ENCODE results near the gene NTRK3.

The NTRK3 gene

DNA sequence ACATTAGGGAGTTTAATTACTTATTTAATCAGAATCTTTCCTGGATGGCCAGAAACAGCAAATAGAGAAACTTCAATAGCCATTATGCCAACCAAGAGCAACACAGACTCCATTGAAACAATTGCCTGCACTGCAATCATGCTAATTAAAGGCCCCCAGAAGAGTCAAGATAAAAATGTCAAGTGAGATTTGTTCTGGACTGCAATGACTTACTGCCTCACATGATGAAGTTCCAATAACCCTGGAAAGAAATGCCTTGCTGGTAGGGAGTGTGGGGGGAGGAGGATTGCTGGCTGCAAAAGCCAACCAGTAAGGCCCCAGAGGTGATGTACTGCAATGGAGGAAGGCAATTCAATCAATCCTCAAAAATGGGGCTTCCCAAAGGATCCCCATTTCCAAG, 257.9 kb downstream of the NTRK3 start:
- H3K9ac ChIP-seq (ENCODE audit: insufficient read length) = no peak overlapping the region
- TF ChIP-seq FOXP2 (optimal IDR thresholded peaks at IDR 0.05; ENCODE audit: control extremely low read depth, extremely low read length, insufficient read depth) (no peak), POLR2AphosphoS5 (IDR thresholded peaks at IDR 0.05; ENCODE audit: borderline replicate concordance, low read depth, low read length) (no peak), EZH2 (IDR thresholded peaks at IDR 0.05) (no peak)
- no peak overlapping the region for H3K27ac ChIP-seq
- H3K36me3 ChIP-seq (ENCODE audit: insufficient read depth, low read length) = no peaks in the 10 kb centered on the region
- DNase-seq (ENCODE audit: low read depth, low spot score) = no peak
- H3K9me3 ChIP-seq (ENCODE audit: low read depth, low read length) = no peaks in the 10 kb centered on the region
- H3K4me3 ChIP-seq = no peak overlapping the region

DNA sequence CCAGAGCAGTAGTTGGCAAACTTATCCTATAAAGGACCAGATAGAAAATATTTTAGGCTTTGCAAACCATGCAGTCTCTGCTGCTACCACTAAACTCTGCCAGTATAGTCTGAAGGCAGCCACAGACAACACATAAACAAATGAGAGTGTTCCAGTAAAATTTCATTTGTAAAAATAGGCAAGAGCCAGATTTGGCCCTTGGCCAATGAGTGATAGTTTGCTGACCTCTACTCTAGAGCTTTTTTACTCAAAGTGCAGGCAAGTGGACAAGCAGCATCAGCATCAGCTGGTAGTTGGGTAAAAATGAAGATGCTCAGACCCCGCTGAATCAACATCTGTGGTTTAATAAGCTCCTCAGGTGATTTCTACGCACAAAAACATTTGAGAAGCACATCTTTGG, 269.8 kb downstream of the NTRK3 start:
- H3K36me3 ChIP-seq (ENCODE audit: insufficient read depth, low read length) = no peaks in the 10 kb centered on the region
- TF ChIP-seq EZH2 (IDR thresholded peaks at IDR 0.05) (no peak), FOXP2 (optimal IDR thresholded peaks at IDR 0.05; ENCODE audit: control extremely low read depth, extremely low read length, insufficient read depth) (no peak), POLR2AphosphoS5 (IDR thresholded peaks at IDR 0.05; ENCODE audit: borderline replicate concordance, low read depth, low read length) (no peak)
- no peak overlapping the region for H3K27ac ChIP-seq
- no peaks in the 10 kb centered on the region for H3K9me3 ChIP-seq (ENCODE audit: low read depth, low read length)
- no peak for DNase-seq (ENCODE audit: low read depth, low spot score)
- no peak overlapping the region for H3K4me3 ChIP-seq
- no peak overlapping the region for H3K9ac ChIP-seq (ENCODE audit: insufficient read length)

DNA sequence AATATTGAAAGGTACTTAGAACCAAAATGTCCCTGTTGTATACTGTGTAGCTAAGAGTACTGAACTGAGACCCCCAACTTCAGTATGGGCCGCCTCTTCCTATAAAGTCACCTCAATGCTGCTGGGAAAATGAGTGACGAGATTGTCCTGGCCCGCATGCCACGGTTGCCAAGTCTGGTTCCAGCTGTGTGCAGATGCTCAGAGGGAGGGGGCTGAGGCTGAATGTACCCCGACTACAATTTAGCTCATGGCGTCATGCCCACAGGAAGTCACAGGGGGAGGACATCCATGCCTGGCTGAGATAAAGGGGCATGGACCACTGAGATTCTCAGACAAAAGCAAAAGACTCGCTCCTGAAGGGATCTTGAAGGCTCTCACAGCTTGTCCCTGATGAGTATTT, 271.1 kb downstream of the NTRK3 start:
- Histone ChIP-seq H3K9me3 (ENCODE audit: low read depth, low read length) (no peaks in the 10 kb centered on the region), H3K27ac (no peak overlapping the region), H3K9ac (ENCODE audit: insufficient read length) (no peak overlapping the region), H3K4me3 (no peak overlapping the region), H3K36me3 (ENCODE audit: insufficient read depth, low read length) (no peaks in the 10 kb centered on the region)
- TF ChIP-seq FOXP2 (optimal IDR thresholded peaks at IDR 0.05; ENCODE audit: control extremely low read depth, extremely low read length, insufficient read depth) = no peak
- no peak for TF ChIP-seq POLR2AphosphoS5 (IDR thresholded peaks at IDR 0.05; ENCODE audit: borderline replicate concordance, low read depth, low read length)
- TF ChIP-seq EZH2 (IDR thresholded peaks at IDR 0.05) = no peak
- DNase-seq (ENCODE audit: low read depth, low spot score) = no peak

DNA sequence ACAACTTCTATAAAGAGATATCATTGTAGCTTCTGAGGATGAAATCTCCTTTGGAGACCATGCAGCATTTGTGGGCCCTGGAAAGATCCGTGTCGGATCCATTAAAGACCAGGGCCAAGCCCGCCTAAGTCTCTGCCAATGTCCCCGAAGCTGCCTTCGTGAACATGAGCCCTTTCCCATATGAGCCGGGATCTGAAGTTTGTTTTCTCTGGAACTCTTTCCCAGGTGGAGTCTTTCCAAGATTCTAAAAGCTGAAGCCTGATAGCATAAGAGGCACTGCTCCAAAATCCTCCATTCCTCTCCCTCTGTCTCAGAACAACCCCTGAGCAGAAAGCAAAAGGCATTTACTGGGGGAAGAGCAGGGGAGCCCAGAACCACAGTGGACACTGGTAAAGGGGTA, 274.6 kb downstream of the NTRK3 start:
- no peaks in the 10 kb centered on the region for H3K36me3 ChIP-seq (ENCODE audit: insufficient read depth, low read length)
- no peak overlapping the region for H3K27ac ChIP-seq
- no peak overlapping the region for H3K4me3 ChIP-seq
- TF ChIP-seq POLR2AphosphoS5 (IDR thresholded peaks at IDR 0.05; ENCODE audit: borderline replicate concordance, low read depth, low read length) = no peak
- no peak for TF ChIP-seq FOXP2 (optimal IDR thresholded peaks at IDR 0.05; ENCODE audit: control extremely low read depth, extremely low read length, insufficient read depth)
- TF ChIP-seq EZH2 (IDR thresholded peaks at IDR 0.05) = no peak
- no peak overlapping the region for H3K9ac ChIP-seq (ENCODE audit: insufficient read length)
- no peak for DNase-seq (ENCODE audit: low read depth, low spot score)
- H3K9me3 ChIP-seq (ENCODE audit: low read depth, low read length) = no peaks in the 10 kb centered on the region

DNA sequence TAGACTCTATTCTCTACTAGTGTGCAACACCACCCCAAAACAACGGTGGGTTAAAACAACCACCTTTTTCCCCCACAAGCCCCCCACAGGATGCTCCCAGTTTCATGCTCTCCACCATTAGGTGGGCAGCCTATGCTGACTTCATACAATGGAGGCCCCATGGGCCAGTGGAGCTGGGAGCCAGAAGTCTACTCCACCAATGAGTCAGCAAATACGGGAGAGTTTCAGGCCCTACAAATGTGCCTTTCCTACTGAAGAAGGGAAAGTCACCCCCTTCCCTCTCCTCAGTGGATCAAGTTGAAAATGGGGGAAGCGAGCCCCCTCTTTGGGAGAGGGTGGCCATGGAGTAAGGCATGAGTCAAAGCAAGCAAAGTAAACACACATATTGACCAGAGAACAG, 278.6 kb downstream of the NTRK3 start:
- no peak overlapping the region for H3K9ac ChIP-seq (ENCODE audit: insufficient read length)
- no peak for DNase-seq (ENCODE audit: low read depth, low spot score)

DNA sequence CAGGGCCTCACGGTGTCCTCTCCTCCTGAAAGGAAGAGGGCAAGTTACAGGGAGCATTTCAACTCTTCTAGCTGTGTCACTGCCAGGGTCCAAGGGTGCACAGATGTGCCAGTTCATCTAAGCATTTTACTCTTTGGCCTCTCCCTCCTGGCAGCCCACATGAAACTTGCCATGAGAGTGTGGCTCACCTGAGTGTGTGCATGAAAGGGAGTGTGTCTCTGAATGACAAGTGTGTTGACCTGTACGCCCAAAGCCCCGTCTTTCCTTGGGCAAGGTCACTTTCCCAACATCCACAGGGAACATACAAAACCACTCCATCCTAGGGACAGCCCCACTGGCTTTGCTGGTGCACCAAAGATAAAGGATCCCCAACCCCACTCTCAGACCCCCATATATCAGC, 280.0 kb downstream of the NTRK3 start:
- TF ChIP-seq POLR2AphosphoS5 (IDR thresholded peaks at IDR 0.05; ENCODE audit: borderline replicate concordance, low read depth, low read length) = no peak
- TF ChIP-seq EZH2 (IDR thresholded peaks at IDR 0.05) = no peak
- TF ChIP-seq FOXP2 (optimal IDR thresholded peaks at IDR 0.05; ENCODE audit: control extremely low read depth, extremely low read length, insufficient read depth) = no peak
- H3K27ac ChIP-seq = no peak overlapping the region

More for the DNA sequence above, 278.6 kb downstream of the NTRK3 start:
- H3K9me3 ChIP-seq (ENCODE audit: low read depth, low read length) = no peaks in the 10 kb centered on the region
- no peak overlapping the region for H3K4me3 ChIP-seq
- H3K27ac ChIP-seq = no peak overlapping the region
- TF ChIP-seq POLR2AphosphoS5 (IDR thresholded peaks at IDR 0.05; ENCODE audit: borderline replicate concordance, low read depth, low read length) (no peak), EZH2 (IDR thresholded peaks at IDR 0.05) (no peak), FOXP2 (optimal IDR thresholded peaks at IDR 0.05; ENCODE audit: control extremely low read depth, extremely low read length, insufficient read depth) (no peak)
- H3K36me3 ChIP-seq (ENCODE audit: insufficient read depth, low read length) = no peaks in the 10 kb centered on the region

DNA sequence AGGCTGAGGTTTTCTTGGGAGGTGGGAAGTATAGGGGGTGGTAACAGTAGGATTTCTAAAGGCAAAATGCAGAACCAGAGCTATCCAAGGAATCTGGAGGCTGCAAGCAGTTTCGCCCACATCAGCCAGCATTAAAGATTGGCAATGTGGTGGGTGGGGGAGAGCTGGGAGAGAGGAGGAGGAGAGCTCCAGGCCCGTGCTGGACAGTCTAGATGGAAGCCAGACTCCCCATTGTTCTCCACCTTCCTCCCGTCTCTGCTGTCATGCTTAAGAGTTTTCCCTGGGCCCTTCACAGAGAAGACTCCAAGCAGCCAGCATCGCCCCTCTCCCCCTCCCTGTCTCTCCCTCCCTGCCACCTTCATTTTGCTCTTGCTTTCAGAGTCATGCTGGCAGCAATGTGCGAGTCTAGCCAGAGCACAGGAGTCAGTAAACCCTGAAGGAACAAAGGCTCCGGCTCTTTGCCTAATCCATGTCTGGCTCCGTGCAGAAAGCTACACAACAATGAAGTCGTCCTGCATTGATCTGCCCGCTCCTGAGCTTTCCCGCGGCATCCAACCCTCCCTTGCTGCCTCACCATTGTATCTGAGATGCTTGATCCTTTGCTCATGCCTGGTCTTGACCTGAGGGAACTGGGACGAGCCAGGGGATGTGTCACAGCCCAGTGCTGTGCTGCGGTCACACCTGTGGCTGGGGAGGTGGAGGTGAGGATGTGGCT, 282.9 kb downstream of the NTRK3 start:
- H3K9ac ChIP-seq (ENCODE audit: insufficient read length) = no peak overlapping the region

More for the DNA sequence above, 280.0 kb downstream of the NTRK3 start:
- Histone ChIP-seq H3K36me3 (ENCODE audit: insufficient read depth, low read length) (no peaks in the 10 kb centered on the region), H3K9me3 (ENCODE audit: low read depth, low read length) (no peaks in the 10 kb centered on the region), H3K4me3 (no peak overlapping the region), H3K9ac (ENCODE audit: insufficient read length) (no peak overlapping the region)
- DNase-seq (ENCODE audit: low read depth, low spot score) = no peak

DNA sequence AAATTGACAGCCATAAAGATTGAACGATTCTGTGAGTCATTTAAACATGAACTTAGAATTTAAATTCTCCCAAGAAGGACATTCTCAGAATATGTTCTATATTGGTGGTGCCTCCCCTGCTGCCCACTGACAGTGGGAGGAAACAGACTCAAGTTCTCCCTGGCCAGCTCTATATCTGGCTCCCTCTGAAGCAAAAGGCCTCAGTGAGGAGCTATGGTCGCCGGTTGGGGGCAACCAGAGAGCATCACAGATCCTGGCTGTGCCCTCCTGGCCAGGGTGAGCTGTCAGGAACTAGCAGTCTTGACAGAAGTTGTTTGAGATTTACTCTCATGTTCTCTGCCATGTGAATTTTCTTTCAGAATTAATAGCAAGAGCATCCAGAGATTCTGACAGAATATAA, 285.5 kb downstream of the NTRK3 start:
- no peak for DNase-seq (ENCODE audit: low read depth, low spot score)
- H3K36me3 ChIP-seq (ENCODE audit: insufficient read depth, low read length) = no peaks in the 10 kb centered on the region
- H3K9ac ChIP-seq (ENCODE audit: insufficient read length) = no peak overlapping the region
- H3K4me3 ChIP-seq = no peak overlapping the region
- no peaks in the 10 kb centered on the region for H3K9me3 ChIP-seq (ENCODE audit: low read depth, low read length)
- TF ChIP-seq EZH2 (IDR thresholded peaks at IDR 0.05) = no peak
- no peak for TF ChIP-seq FOXP2 (optimal IDR thresholded peaks at IDR 0.05; ENCODE audit: control extremely low read depth, extremely low read length, insufficient read depth)
- no peak for TF ChIP-seq POLR2AphosphoS5 (IDR thresholded peaks at IDR 0.05; ENCODE audit: borderline replicate concordance, low read depth, low read length)
- H3K27ac ChIP-seq = no peak overlapping the region

More for the DNA sequence above, 282.9 kb downstream of the NTRK3 start:
- Histone ChIP-seq H3K9me3 (ENCODE audit: low read depth, low read length) (no peaks in the 10 kb centered on the region), H3K27ac (no peak overlapping the region), H3K36me3 (ENCODE audit: insufficient read depth, low read length) (no peaks in the 10 kb centered on the region), H3K4me3 (no peak overlapping the region)
- no peak for DNase-seq (ENCODE audit: low read depth, low spot score)
- TF ChIP-seq EZH2 (IDR thresholded peaks at IDR 0.05) = no peak
- TF ChIP-seq FOXP2 (optimal IDR thresholded peaks at IDR 0.05; ENCODE audit: control extremely low read depth, extremely low read length, insufficient read depth) = no peak
- no peak for TF ChIP-seq POLR2AphosphoS5 (IDR thresholded peaks at IDR 0.05; ENCODE audit: borderline replicate concordance, low read depth, low read length)

DNA sequence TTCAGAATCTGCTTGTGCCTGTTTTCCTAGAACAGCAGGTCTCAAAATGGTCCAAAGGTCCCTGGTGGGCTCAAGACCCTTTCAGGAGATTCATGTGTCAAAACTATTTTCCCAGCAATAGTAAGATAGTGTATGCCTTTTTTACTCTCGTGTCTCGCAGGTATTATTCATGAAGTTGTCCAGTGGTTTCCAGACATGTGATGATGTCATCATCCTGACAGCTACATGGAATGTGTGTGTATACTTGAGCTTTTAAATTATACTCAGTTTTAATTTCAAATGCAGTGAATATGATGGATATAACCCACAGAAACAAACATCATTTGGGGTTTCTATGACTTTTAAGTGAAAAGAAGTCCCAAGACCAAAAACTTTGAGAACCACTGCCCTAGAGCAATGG, 288.6 kb downstream of the NTRK3 start:
- Histone ChIP-seq H3K27ac (no peak overlapping the region), H3K9ac (ENCODE audit: insufficient read length) (no peak overlapping the region), H3K4me3 (no peak overlapping the region), H3K9me3 (ENCODE audit: low read depth, low read length) (no peaks in the 10 kb centered on the region), H3K36me3 (ENCODE audit: insufficient read depth, low read length) (no peaks in the 10 kb centered on the region)
- no peak for DNase-seq (ENCODE audit: low read depth, low spot score)
- TF ChIP-seq FOXP2 (optimal IDR thresholded peaks at IDR 0.05; ENCODE audit: control extremely low read depth, extremely low read length, insufficient read depth) (no peak), EZH2 (IDR thresholded peaks at IDR 0.05) (no peak), POLR2AphosphoS5 (IDR thresholded peaks at IDR 0.05; ENCODE audit: borderline replicate concordance, low read depth, low read length) (no peak)

Data from SK-N-MC (cell line).